Left hindlimb (tissue), 1 donor: ENCODE data around the gene CXCL14.

Experiments
- DNase-seq: peaks from one replicate; pipeline ENCODE4 v3.0.0-alpha.2; 2018

Gene CXCL14

DNA sequence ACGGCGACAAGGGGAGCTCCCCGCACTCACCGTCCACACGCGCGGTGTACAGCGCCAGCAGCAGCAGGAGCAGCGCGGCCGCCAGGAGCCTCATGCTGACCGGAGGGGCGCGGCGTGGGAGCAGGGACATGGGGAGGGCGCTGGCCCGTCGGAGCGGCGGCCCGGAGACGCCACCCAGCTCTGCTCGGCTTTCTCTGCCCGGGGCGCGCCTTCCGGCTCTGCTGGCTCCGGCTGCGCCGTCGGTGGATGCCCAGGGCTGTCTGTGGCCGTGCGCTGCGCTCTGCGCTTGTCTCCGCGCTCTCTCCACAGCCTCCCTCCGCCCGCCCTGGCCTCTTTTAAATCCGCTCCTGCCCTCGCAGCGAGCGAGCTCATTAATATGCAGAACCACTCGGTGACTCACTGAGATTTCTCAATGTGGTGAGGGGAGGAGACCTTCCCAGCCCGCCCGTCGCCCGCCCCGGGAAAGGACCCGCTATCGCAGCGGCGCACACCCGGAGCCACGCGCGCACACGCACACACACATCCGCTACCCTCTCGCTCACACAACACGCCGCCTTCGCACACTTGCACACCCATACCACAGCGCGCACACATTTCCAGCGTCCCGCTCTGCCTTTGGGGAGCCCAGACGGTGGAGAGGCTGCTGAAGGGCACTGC, at the start of gene CXCL14:
Gene CXCL14 (minus strand): TSS at position 307 of the 657 bp plus-strand sequence. CDS start 213 bp downstream, at position 94.
- DNase-seq: peak; percentile 62

GRCh38 chr5:135626636-135627035, 47.8 kb upstream of the CXCL14 start:
- no peak for DNase-seq

DNA sequence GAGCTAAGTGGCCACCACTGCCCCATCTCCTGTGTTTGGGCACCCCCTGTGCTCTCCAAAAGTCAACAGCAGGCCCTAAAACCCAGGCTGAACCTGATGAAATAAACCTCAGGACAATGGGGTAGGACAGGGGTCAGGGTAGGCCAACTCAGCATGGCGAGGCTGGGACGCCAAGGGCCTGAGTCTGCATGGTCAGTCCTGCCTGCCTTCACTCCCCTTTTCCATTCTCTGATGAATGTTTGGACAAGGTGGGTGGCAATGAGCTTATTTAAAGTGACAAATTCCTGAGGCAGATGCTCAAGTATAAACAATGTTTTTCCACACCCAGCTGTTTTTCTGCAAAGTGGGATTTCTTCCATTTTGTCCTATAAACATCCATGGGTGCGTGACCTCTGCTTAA, 47.2 kb upstream of the CXCL14 start:
- DNase-seq: no peak

- no peak for DNase-seq
Measured at GRCh38 chr5:135625486-135625885, 46.7 kb upstream of the CXCL14 start.

DNA sequence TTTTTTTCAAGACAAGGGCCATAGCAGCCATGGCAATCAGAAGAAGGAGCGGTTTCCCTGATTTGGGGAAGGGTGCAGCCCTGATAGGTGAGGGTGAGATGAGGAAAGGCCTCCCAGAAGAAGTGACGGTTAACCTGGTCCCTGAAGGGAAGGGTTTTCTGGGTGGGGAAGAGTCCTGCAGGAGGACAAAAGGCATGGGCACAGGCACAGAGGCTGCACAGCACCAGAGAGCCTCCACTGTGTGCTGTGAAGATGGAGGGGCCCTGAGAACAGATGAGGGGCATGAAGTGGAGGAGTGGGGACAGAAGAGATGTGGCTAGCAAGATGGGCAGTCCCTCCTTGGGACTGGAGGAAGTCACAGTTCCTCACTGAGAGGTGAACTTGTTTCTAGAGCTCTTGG, 46.3 kb upstream of the CXCL14 start:
- no peak for DNase-seq

DNA sequence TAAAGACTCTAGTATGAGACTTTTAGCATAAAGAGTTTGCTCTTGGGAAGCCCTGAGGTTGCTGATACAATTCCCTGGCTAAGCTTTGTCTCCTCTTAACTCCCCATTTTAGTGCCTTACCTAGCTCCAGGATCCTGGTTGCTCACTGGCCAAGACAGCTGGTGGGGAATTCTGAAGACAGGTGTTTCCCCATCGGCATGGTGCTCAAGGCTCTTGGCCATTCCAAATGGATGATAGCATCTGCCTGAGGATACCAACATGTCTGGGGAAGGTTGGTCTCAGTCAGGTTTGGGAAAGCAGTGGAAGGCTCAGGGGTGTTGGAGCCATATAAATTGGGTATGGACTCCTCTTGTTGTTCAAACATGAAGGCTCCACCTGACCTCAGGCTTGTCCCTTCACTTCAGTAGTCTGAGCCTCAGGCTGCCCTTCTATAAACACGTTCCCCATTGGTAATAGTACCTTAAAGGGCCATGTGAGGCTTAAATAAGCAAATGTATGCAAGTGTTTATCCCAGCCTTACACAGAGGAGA, 44.5 kb upstream of the CXCL14 start:
- no peak for DNase-seq

DNA sequence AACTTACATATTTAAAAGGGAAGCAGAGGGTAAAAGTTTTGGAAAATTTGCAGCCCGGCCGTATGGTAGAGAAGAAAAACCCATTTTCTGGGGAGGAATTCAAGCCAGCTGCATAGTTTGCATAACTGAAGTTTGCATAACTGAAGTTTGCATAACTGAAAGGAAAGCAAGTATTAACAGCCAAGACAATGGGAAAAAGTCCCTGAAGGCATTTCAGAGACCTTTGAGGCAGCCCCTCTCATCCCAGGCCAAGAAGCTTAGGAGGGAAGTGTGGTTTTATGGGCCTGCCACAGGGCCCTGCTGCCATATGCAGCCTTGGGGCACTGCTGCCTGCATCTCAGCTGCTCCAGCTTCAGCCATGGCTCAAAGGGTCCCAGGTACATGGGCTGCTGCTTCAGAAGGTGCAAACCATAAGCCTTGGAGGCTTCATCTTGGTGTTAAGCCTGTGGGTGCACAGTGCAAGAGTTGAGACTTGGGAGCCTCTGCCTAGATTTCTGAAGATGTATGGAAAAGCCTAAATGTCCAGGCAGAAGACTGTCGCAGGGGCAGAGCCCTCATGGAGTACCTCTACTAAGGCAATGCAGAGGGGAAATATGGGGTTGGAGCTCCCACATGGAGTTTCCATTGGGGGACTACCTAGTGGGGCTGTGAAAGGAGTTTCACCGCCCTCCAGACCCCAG, 36.9 kb upstream of the CXCL14 start:
- no peak for DNase-seq

GRCh38 chr5:135615171-135615570, 36.4 kb upstream of the CXCL14 start:
- no peak for DNase-seq

DNA sequence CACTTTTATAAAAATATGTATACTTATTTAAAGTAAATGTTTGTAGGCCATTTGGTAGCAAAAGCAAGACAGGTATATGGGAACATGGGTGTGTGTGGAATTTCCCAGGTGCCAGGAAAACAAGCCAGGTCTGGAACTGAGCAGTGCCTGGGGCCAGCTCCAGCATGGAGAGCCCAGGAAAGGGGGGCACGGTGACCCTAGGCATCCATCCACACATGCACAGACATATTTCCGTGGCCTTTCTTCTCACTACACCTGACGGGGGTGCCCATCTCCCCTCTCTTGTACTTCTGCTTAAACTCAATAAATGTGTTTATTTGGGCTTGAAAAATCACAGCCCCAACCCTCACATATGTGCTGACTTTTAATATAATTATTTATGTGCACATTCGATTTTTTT, 31.2 kb upstream of the CXCL14 start:
- DNase-seq: no peak

DNA sequence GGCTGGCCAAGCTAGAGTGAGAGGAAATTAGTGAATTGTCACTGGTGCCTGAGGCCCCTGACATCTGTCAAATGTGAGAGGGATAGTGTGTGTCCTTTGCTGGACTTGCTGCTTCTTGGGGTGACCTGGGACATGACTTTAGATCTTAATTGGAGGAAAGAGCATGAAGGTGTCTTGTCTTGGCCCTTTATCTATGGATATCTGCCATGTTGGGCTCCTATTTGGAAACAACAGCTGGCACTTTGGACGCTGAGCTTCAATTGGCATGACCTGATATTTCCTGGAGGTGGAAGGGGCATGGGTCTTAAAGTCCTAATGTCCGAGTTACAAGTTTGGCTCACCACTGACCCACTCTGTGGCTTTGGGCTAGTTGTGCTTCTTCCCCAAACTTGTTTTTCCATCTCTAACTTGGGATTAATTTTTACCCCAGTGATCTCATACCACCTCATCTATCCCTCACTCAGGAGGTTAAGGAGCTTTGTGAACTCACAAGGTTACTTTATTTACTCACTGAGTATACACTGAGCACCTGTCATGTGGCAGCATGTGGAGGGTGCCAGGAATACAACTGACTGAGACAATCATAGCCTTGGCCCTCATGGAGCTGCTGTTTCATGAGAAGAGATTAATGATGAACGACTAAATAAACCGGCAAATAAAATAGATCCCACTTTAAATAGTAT, 30.1 kb upstream of the CXCL14 start:
- no peak for DNase-seq

GRCh38 chr5:135608361-135608760, 29.6 kb upstream of the CXCL14 start:
- DNase-seq: no peak

- no peak for DNase-seq
Measured at GRCh38 chr5:135606431-135606830, 27.6 kb upstream of the CXCL14 start.

DNA sequence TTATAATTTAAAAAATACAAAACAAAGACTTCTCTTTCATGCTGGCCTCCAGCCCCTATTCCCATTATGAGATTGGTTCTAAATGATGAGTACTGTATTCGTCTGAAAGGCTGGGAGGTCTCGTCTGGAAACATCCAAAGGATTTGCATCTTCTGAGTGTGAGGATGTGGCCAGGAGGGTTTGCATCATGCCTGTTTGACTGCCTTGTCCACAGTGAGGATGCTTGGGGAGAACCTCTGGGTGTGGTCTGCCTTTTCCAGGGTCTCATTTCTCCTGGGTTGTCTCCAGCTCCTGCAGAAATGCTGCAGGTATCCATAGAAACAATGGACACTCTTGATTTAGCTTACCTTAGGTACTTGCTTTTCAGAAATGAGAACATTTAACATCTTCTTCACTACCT, 26.4 kb upstream of the CXCL14 start:
- no peak for DNase-seq

DNA sequence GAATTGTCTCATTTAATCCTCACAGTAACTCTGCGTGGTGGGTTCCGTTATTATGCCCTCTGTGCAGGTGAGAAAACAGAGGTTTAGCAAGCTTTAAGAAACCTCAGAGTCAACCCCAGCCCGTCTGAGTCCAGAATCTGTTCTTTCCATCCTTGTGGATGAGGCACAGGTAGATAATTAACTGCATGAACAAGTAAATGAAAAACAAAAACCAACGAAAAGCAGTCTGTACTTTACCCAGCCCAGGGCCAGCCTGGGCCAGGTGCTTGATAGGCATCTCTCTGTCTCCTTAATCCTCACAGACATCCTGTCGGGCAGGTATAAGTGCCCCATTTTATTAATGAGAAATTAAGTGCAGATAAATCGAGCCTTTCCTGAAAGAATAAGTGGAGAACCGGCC, 25.3 kb upstream of the CXCL14 start:
- DNase-seq: no peak

- no peak for DNase-seq
Measured at GRCh38 chr5:135602882-135603721, 24.3 kb upstream of the CXCL14 start.

GRCh38 chr5:135601466-135601865, 22.7 kb upstream of the CXCL14 start:
- no peak for DNase-seq

- no peak for DNase-seq
Measured at GRCh38 chr5:135600971-135601381, 22.2 kb upstream of the CXCL14 start.

- no peak for DNase-seq
Measured at GRCh38 chr5:135600152-135600570, 21.4 kb upstream of the CXCL14 start.

- DNase-seq: no peak
Measured at GRCh38 chr5:135599421-135600151, 20.8 kb upstream of the CXCL14 start.

DNA sequence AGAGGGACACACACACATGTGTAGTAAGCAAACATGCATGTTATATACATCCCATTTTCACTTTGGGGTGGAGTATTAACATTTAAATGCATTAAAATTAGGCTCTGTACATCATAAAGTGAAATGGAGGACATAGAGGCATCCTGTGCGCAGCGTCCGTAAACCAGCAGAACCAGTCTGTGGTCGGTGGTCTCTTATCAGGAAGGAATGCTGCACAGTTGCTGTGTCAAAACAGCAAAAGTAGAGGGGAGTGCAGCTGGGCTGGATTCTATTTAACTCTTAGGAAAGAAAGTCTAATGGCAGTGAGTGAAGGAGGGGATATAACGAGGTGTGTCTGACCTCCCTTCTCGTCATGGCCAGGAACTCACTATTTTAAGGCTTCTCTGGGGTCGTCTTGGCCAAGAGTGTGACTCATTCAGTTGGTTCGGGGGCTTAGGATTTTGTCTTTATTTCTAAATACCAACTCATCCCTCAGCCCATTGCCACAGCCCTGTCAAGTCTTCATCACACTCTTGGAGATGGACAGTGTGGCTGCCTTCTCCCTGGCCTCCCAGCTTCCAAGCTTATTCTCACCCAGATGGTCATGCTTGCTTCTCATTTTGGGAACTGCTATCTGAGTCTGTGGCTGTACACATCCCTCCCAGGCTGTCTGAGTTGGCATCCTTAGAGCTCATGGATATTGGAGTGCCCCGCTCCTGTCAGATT, 20.1 kb upstream of the CXCL14 start:
- DNase-seq: no peak

DNA sequence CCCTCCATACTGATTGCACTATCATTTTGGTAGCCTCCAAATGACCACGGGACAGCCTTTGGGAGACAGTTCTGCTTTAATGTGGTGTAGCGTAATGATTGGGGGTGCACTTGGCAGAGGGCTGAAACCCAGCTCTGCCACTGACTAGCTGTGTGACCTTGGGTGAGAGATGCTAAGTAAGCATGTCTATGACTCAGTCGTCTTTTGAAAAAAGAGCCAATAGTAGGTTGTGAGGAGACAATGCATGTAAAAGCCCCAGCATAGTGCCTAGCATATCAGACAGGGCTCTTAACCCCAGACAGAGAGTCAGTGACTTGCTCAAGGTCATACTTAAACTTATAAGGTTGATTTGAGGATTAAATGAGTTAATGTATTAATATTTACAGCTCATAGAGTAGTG, 18.0 kb upstream of the CXCL14 start:
- DNase-seq: no peak
